Hematopoietic multipotent progenitor cell treated with erythropoietin and hydrocortisone succinate and interleukin-3 and kit ligand, for 6 days (in vitro differentiated cells): ENCODE data around the gene MAK.
"Not testable (repeated sequence)": the region's sequence is repeated elsewhere in the genome, so short reads cannot be mapped to it uniquely, and the experiment has no call there.

ENCODE experiments used
- DNase-seq: peaks from one replicate; pipeline ENCODE4 v3.0.0-alpha.2; 2015

MAK gene

GRCh38 chr6:10778230-10778629, 60.1 kb downstream of the MAK start:
- DNase-seq = no peak

GRCh38 chr6:10771371-10771894, 66.9 kb downstream of the MAK start:
- peak; percentile 94 for DNase-seq

GRCh38 chr6:10769419-10769818, 68.9 kb downstream of the MAK start:
- DNase-seq = no peak

- DNase-seq = no peak
Observed at GRCh38 chr6:10763006-10763405, 75.3 kb downstream of the MAK start.

- no peak for DNase-seq
Observed at GRCh38 chr6:10759884-10760329, 78.4 kb downstream of the MAK start.

- peak; percentile 83 for DNase-seq
Observed at GRCh38 chr6:10759312-10759839, 79.0 kb downstream of the MAK start.

- no peak for DNase-seq
Observed at GRCh38 chr6:10756085-10756484, 82.3 kb downstream of the MAK start.

- peak; percentile 72 for DNase-seq
Observed at GRCh38 chr6:10751757-10752156, 86.6 kb downstream of the MAK start.

GRCh38 chr6:10750568-10750967, 87.8 kb downstream of the MAK start:
- not testable (repeated sequence) for DNase-seq

GRCh38 chr6:10749734-10750133, 88.6 kb downstream of the MAK start:
- DNase-seq = peak; percentile 96

- peak; percentile 99 for DNase-seq
Observed at GRCh38 chr6:10747251-10747972, 90.9 kb downstream of the MAK start, which contains the start of gene TMEM14B. TSS of gene TMEM14B (plus strand) at chr6:10747805. CDS start at chr6:10749246, 1,441 bp downstream.

- peak; percentile 26 for DNase-seq
Observed at GRCh38 chr6:10746915-10747250, 91.5 kb downstream of the MAK start.

GRCh38 chr6:10745116-10745515, 93.2 kb downstream of the MAK start:
- no peak for DNase-seq

- no peak for DNase-seq
Observed at GRCh38 chr6:10743515-10743914, 94.8 kb downstream of the MAK start.

GRCh38 chr6:10742251-10742650, 96.1 kb downstream of the MAK start:
- no peak for DNase-seq

- not testable (repeated sequence) for DNase-seq
Observed at GRCh38 chr6:10741643-10742042, 96.7 kb downstream of the MAK start.

- no peak for DNase-seq
Observed at GRCh38 chr6:10740061-10740460, 98.3 kb downstream of the MAK start.

- DNase-seq = no peak
Observed at GRCh38 chr6:10736731-10737130, 101.6 kb downstream of the MAK start.

GRCh38 chr6:10733863-10734262, 104.5 kb downstream of the MAK start:
- no peak for DNase-seq

- DNase-seq = no peak
Observed at GRCh38 chr6:10733151-10733715, 105.1 kb downstream of the MAK start.

- DNase-seq = no peak
Observed at GRCh38 chr6:10730254-10730653, 108.1 kb downstream of the MAK start.

GRCh38 chr6:10725716-10726115, 112.6 kb downstream of the MAK start:
- no peak for DNase-seq

GRCh38 chr6:10725044-10725443, 113.3 kb downstream of the MAK start:
- DNase-seq = peak; percentile 94

GRCh38 chr6:10723567-10723881, 114.8 kb downstream of the MAK start:
- DNase-seq = no peak
